Large intestine (tissue), 3 donors: ENCODE results near the gene ITGB7. TPM values are rescaled to one million over a fixed set of nuclear protein-coding genes. Genes with fewer than 3 reads are reported as not detected.
"Not testable (repeated sequence)": the region's sequence is repeated elsewhere in the genome, so short reads cannot be mapped to it uniquely, and the experiment has no call there.

Experiments
- DNase-seq, 2 donors: peaks; one replicate each; pipeline versions ENCODE4 v3.0.0 to v3.0.0-alpha.2; 2013
- H3K27ac ChIP-seq: one replicate; pipeline ENCODE4 v1.5.1; 2013; ENCODE audit warnings: low read length
- H3K27me3 ChIP-seq: 2 replicates; pipeline ENCODE4 v1.6.1; 2013; ENCODE audit warnings: low read length; ENCODE audit not compliant: control insufficient read depth, insufficient read depth
- H3K36me3 ChIP-seq: 2 replicates; pipeline ENCODE4 v1.6.1; 2013; ENCODE audit warnings: low read length; ENCODE audit not compliant: control insufficient read depth, insufficient read depth
- H3K4me1 ChIP-seq: one replicate; pipeline ENCODE4 v1.6.1; 2013; ENCODE audit warnings: low read length; ENCODE audit not compliant: control insufficient read depth, insufficient read depth
- H3K4me3 ChIP-seq: one replicate; pipeline ENCODE4 v1.5.1; 2013; ENCODE audit warnings: low read length
- H3K9me3 ChIP-seq: one replicate; pipeline ENCODE4 v1.6.1; 2013; ENCODE audit warnings: mild to moderate bottlenecking, low read depth, low read length, moderate library complexity; ENCODE audit not compliant: control insufficient read depth
- WGBS: methylation state at CpG from one replicate; pipeline ENCODE4 v1.1.5; 2013; ENCODE audit warnings: low lambda C conversion rate; ENCODE audit not compliant: insufficient coverage; 5-methylcytosine and 5-hydroxymethylcytosine counted together
- polyA plus RNA-seq: library from polyadenylated mRNA; unstranded; fragments of 120-200 nt; gene quantifications from one replicate; pipeline ENCODE4 v1.2.1, GENCODE V29; 2013

The ITGB7 gene
- polyA plus RNA-seq, 1 donor: 9.5 TPM

- Histone ChIP-seq H3K27ac (no peak overlapping the region), H3K4me3 (no peak overlapping the region), H3K4me1 (peaks cover 22% of the 10 kb centered on the region), H3K36me3 (peaks cover 8% of the 10 kb centered on the region), H3K27me3 (no peaks in the 10 kb centered on the region), H3K9me3 (no peaks in the 10 kb centered on the region)
- no peak for DNase-seq
- WGBS: no CpG with 5 or more reads among the region's 3 CpGs
Measured at GRCh38 chr12:53176750-53177149, 30.3 kb downstream of the ITGB7 start.

GRCh38 chr12:53174881-53175491 lies 32.1 kb downstream of the ITGB7 start:
- H3K4me3 ChIP-seq: no peak overlapping the region
- no peaks in the 10 kb centered on the region for H3K9me3 ChIP-seq
- peak in 1 of 2 donors; percentile 63 for DNase-seq
- H3K36me3 ChIP-seq: peaks cover 21% of the 10 kb centered on the region
- H3K4me1 ChIP-seq: peaks cover 15% of the 10 kb centered on the region
- H3K27me3 ChIP-seq: no peaks in the 10 kb centered on the region
- H3K27ac ChIP-seq: peak overlapping the region; percentile 41
- 60% methylated on average over 1 of the region's 4 CpGs for WGBS

DNA sequence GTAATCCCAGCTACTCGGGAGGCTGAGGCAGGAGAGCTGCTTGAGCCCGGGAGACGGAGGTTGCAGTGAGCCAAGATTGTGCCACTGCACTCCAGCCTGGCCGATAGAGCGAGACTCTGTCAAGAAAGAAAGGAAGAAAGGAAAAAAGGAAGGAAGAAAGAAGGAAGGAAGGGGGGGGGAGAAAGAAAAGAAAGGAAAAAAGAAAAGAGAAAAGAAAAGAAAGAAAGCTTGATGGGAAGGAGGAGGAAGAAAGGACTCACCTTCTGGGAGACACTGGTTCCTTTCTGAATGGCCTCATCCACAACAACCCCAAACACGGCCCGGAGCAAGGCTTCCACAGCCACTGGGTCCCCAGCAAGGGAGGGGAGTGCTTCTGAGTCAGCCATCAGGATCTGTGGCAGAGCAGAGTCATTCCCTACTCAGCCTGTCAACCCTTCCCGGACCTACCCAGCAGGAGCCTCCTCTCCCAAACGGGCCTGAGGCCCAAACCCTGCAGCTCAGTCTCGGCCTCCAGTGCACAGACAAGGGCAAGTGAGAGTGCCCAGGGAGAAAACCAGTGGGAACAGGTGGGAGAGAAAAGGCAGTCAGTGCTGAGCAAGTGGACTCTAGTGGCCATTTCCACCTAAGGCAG lies 33.9 kb downstream of the ITGB7 start:
- peaks cover 11% of the 10 kb centered on the region for H3K4me1 ChIP-seq

GRCh38 chr12:53172352-53172751 lies 34.7 kb downstream of the ITGB7 start:
- H3K27ac ChIP-seq: no peak overlapping the region
- H3K4me1 ChIP-seq: peaks cover 11% of the 10 kb centered on the region
- H3K9me3 ChIP-seq: no peaks in the 10 kb centered on the region
- no peak for DNase-seq
- no peaks in the 10 kb centered on the region for H3K27me3 ChIP-seq
- no peak overlapping the region for H3K4me3 ChIP-seq
- no CpG with 5 or more reads among the region's 11 CpGs for WGBS
- H3K36me3 ChIP-seq: peaks cover 27% of the 10 kb centered on the region

More for the DNA sequence above, 33.9 kb downstream of the ITGB7 start:
- 100% methylated on average over 4 of the region's 10 CpGs for WGBS
- no peak overlapping the region for H3K4me3 ChIP-seq
- no peak for DNase-seq
- H3K9me3 ChIP-seq: no peaks in the 10 kb centered on the region
- no peak overlapping the region for H3K27ac ChIP-seq
- peaks cover 27% of the 10 kb centered on the region for H3K36me3 ChIP-seq
- no peaks in the 10 kb centered on the region for H3K27me3 ChIP-seq

DNA sequence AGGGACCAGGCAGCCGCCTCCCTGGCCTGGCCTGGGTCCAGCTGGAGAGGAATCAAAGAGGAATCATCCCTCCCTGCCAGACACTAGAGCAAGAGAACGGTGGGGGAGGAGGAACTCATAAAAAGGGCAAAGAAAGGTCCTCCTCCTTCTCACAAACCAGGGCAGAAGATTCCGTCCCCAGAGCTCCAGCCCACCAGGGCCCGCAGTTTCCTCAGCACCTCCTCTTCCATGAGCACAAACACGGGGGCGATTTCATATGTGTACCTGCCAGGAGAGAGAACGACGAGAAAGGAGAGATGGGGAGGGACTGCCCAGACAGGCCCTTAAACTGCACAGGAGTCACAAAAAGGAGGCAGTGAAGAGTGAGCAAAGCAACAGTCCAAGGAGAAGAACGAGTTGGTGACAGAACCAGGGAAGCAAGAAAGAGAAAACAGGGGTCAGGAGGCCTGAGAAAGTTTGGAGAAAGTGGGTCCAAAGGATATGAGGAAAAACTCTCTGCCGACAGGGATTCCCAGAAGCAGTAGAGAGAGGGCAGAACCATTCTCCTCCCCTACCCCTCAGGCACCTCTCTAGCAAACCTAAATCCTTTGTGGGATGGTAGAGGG lies 35.2 kb downstream of the ITGB7 start:
- Histone ChIP-seq H3K36me3 (peaks cover 27% of the 10 kb centered on the region), H3K9me3 (no peaks in the 10 kb centered on the region), H3K27me3 (no peaks in the 10 kb centered on the region), H3K4me1 (peaks cover 11% of the 10 kb centered on the region), H3K4me3 (no peak overlapping the region), H3K27ac (no peak overlapping the region)
- DNase-seq: no peak
- WGBS: 92% methylated on average over 2 of the region's 10 CpGs

- Histone ChIP-seq H3K27ac (no peak overlapping the region), H3K9me3 (no peaks in the 10 kb centered on the region), H3K36me3 (peaks cover 27% of the 10 kb centered on the region), H3K4me3 (no peak overlapping the region), H3K27me3 (no peaks in the 10 kb centered on the region), H3K4me1 (peaks cover 11% of the 10 kb centered on the region)
- no CpG with 5 or more reads among the region's 14 CpGs for WGBS
- DNase-seq: no peak
Measured at GRCh38 chr12:53170876-53171724, 36.0 kb downstream of the ITGB7 start.

GRCh38 chr12:53170215-53170614 lies 36.8 kb downstream of the ITGB7 start:
- H3K36me3 ChIP-seq: peaks cover 27% of the 10 kb centered on the region
- H3K9me3 ChIP-seq: no peaks in the 10 kb centered on the region
- peaks cover 8% of the 10 kb centered on the region for H3K4me1 ChIP-seq
- H3K27ac ChIP-seq: no peak overlapping the region
- no CpG with 5 or more reads among the region's 8 CpGs for WGBS
- DNase-seq: no peak
- no peaks in the 10 kb centered on the region for H3K27me3 ChIP-seq
- no peak overlapping the region for H3K4me3 ChIP-seq

- H3K4me1 ChIP-seq: peaks cover 3% of the 10 kb centered on the region
- no peak for DNase-seq
- H3K27me3 ChIP-seq: no peaks in the 10 kb centered on the region
- no peak overlapping the region for H3K27ac ChIP-seq
- no CpG with 5 or more reads among the region's 7 CpGs for WGBS
- H3K36me3 ChIP-seq: peaks cover 27% of the 10 kb centered on the region
- H3K9me3 ChIP-seq: no peaks in the 10 kb centered on the region
- no peak overlapping the region for H3K4me3 ChIP-seq
Measured at GRCh38 chr12:53169644-53170043, 37.4 kb downstream of the ITGB7 start.

DNA sequence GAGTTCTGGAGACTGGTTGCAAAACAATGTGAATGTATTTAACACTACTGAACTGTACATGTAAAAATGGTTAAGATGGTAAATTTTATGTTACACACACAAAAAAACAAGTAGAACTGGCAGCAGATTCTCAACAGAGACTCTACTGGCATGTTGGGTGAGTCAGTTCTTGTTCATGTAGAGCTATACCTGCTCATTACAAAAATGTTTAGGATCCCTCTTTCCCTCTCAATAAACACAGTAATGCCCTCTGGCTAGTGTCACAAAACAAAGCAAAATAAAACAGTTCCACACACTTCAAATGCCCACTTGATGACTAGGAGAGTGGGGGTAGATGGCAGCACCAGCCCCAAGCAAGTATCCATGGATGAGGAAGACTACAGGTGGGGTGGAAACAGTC lies 40.2 kb downstream of the ITGB7 start:
- no peaks in the 10 kb centered on the region for H3K4me1 ChIP-seq
- peaks cover 21% of the 10 kb centered on the region for H3K36me3 ChIP-seq
- no peak for DNase-seq
- no peaks in the 10 kb centered on the region for H3K9me3 ChIP-seq
- no peaks in the 10 kb centered on the region for H3K27me3 ChIP-seq
- no peak overlapping the region for H3K4me3 ChIP-seq
- H3K27ac ChIP-seq: no peak overlapping the region

DNA sequence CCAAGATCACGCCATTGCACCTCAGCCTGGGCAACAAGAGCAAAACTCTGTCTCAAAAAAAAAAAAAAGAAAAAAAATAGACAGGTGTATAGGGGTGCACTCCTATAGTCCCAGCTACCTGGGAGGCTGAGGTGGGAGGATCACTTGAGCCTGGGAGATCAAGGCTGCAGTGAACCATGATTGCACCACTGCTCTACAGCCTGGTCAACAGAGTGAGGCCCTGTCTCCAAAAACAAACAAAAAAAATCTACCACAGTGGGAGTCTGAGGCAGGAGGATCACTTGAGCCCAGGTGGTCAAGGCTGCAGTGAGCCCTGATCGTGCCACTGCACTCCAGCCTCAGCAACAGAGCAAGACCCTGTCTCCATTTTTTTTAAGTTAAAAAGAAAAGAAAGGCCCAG lies 44.0 kb downstream of the ITGB7 start:
- not testable (repeated sequence) for H3K27me3 ChIP-seq, H3K4me1 ChIP-seq, H3K27ac ChIP-seq, H3K9me3 ChIP-seq, H3K4me3 ChIP-seq, DNase-seq, H3K36me3 ChIP-seq
- WGBS: no CpG with 5 or more reads among the region's 2 CpGs
